DND-41 (cell line): ENCODE results near the gene ATAT1.

ENCODE experiments used
- EZH2 ChIP-seq: IDR thresholded peaks from 3 replicates; pipeline ENCODE4 v1.6.1; 2012; ENCODE audit warnings: borderline replicate concordance, low read depth, mild to moderate bottlenecking, moderate library complexity, low read length, inconsistent platforms; ENCODE audit not compliant: severe bottlenecking
- TF ChIP-seq, protein P1 (sequence below): IDR thresholded peaks from 2 replicates; pipeline ENCODE4 v1.5.1; 2012; ENCODE audit warnings: borderline replicate concordance, low read length, moderate library complexity, mild to moderate bottlenecking; ENCODE audit not compliant: poor library complexity, severe bottlenecking; ENCODE audit errors: extremely low read depth

DNA sequence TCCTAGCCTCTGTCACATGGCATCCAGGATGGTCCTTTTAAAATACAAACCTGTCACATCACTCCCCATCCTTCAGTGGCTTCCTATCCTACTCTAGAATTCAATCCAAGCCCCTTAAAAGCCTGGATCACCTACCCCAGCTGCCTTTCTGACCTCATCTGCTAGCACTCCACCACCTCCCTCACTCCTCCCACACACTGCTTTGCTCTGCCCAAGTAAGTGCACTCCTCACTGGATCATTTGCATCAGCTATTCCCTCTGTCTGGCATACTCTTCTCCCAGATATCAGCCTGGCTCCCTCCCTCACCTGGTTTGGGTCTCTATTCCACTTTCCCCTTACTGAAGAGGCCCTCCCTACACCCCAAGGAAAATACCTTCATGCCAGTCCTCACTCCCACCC, 30.8 kb downstream of the ATAT1 start:
- TF ChIP-seq, protein P1, sequence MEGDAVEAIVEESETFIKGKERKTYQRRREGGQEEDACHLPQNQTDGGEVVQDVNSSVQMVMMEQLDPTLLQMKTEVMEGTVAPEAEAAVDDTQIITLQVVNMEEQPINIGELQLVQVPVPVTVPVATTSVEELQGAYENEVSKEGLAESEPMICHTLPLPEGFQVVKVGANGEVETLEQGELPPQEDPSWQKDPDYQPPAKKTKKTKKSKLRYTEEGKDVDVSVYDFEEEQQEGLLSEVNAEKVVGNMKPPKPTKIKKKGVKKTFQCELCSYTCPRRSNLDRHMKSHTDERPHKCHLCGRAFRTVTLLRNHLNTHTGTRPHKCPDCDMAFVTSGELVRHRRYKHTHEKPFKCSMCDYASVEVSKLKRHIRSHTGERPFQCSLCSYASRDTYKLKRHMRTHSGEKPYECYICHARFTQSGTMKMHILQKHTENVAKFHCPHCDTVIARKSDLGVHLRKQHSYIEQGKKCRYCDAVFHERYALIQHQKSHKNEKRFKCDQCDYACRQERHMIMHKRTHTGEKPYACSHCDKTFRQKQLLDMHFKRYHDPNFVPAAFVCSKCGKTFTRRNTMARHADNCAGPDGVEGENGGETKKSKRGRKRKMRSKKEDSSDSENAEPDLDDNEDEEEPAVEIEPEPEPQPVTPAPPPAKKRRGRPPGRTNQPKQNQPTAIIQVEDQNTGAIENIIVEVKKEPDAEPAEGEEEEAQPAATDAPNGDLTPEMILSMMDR, result no peak
- no peak for TF ChIP-seq EZH2
